Sigmoid colon (tissue), 7 donors: ENCODE data around the gene GAST. TPM values are rescaled to one million over a fixed set of nuclear protein-coding genes. Genes with fewer than 3 reads are reported as not detected.

Experiments
- DNase-seq: peaks from one replicate; pipeline ENCODE4 v3.0.0-alpha.2; 2019
- H3K27ac ChIP-seq, 4 donors: fragments of 200-600 bp; sonication (generic); one replicate each; pipeline ENCODE4 v1.5.1; 2016 to 2019; ENCODE audit warnings: mild to moderate bottlenecking in 1 of 4
- H3K27me3 ChIP-seq, 3 donors: fragments of 200-600 bp; sonication (generic); one replicate each; pipeline ENCODE4 v1.5.1; 2019; ENCODE audit warnings: mild to moderate bottlenecking in 1 of 3
- H3K36me3 ChIP-seq, 4 donors: fragments of 200-600 bp; sonication (generic); one replicate each; pipeline ENCODE4 v1.5.1; 2016 to 2019
- H3K4me1 ChIP-seq, 4 donors: fragments of 200-600 bp; sonication (generic); one replicate each; pipeline ENCODE4 v1.5.1; 2017 to 2019
- H3K4me3 ChIP-seq, 4 donors: fragments of 200-600 bp; sonication (generic); one replicate each; pipeline ENCODE4 v1.5.1; 2017 to 2019; ENCODE audit warnings: mild to moderate bottlenecking in 2 of 4, moderate library complexity in 1 of 4
- H3K9me3 ChIP-seq, 4 donors: fragments of 200-600 bp in 3 of 4; sonication (generic) in 3 of 4; one replicate each; pipeline versions ENCODE4 v1.5.1 to v1.6.1; 2013 to 2019
- CTCF ChIP-seq, 4 experiments: fragments of 450-650 bp in 3 of 4; fragments of 200-600 bp in 1 of 4; IDR thresholded peaks; one replicate each; pipeline ENCODE4 v1.5.1; 2016 to 2019; ENCODE audit warnings: antibody characterized with exemption in 4 of 4, mild to moderate bottlenecking in 3 of 4, moderate library complexity in 2 of 4
- EP300 ChIP-seq, 4 donors: sonication (generic); formaldehyde crosslinking; IDR thresholded peaks; one replicate each; pipeline ENCODE4 v1.6.1; 2017; ENCODE audit warnings: antibody characterized with exemption in 4 of 4
- POLR2A ChIP-seq, 2 donors: fragments of 450-650 bp; IDR thresholded peaks; one replicate each; pipeline ENCODE4 v1.6.1; 2016; ENCODE audit warnings: antibody characterized with exemption in 2 of 2, mild to moderate bottlenecking in 2 of 2, moderate library complexity in 2 of 2
- POLR2AphosphoS5 ChIP-seq, 4 donors: sonication (generic); formaldehyde crosslinking; IDR thresholded peaks; one replicate each; pipeline ENCODE4 v1.6.1; 2017; ENCODE audit warnings: antibody characterized with exemption in 4 of 4
- WGBS, 2 donors: extraction: QIAGEN DNeasy Blood & Tissue Kit; methylation state at CpG; one replicate each; pipeline ENCODE4 v1.1.7; 2013; 5-methylcytosine and 5-hydroxymethylcytosine counted together
- intact Hi-C: fragments of 100-400 bp; cut with DNase I; formaldehyde crosslinking; loops from one replicate; pipeline ENCODE4 v1.15.1; 2023
- polyA plus RNA-seq, 3 donors: library from polyadenylated mRNA; stranded (reverse); fragments of 200-250 nt; gene quantifications; one replicate each; pipeline ENCODE4 v1.2.3, GENCODE V29; 2013
- total RNA-seq, 4 donors: library from RNA; depleted of rRNA; stranded (reverse); fragments of >200 nt; gene quantifications; one replicate each; pipeline ENCODE4 v1.1.0, GENCODE V29; 2016
- donor health status: healthy with polysubstance abuse.
- donor health status: Bipolar disorder and iron deficiency.
- donor health status: healthy.

The GAST gene
- total and polyA plus RNA-seq, 7 donors, result not detected

- intact Hi-C loops, result no loop called here
- Histone ChIP-seq H3K9me3 (no peaks in the 10 kb centered on the region), H3K36me3 (no peaks in the 10 kb centered on the region), H3K27me3 (no peaks in the 10 kb centered on the region), H3K4me3 (no peak overlapping the region), H3K27ac (no peak overlapping the region), H3K4me1 (no peaks in the 10 kb centered on the region)
- TF ChIP-seq EP300 (IDR thresholded peaks at IDR 0.05) (no peak), CTCF (IDR thresholded peaks at IDR 0.05) (no peak), POLR2A (IDR thresholded peaks at IDR 0.05) (no peak), POLR2AphosphoS5 (IDR thresholded peaks at IDR 0.05) (no peak)
- WGBS, 2 donors, result 45 to 60% methylated on average over 15 of the region's 15 CpGs
- DNase-seq, result no peak
Measured at GRCh38 chr17:41717408-41718286, 5.5 kb downstream of the GAST start.

GRCh38 chr17:41718287-41718645 lies 6.1 kb downstream of the GAST start:
- no peak for TF ChIP-seq POLR2AphosphoS5 (IDR thresholded peaks at IDR 0.05)
- TF ChIP-seq CTCF (IDR thresholded peaks at IDR 0.05), result no peak
- TF ChIP-seq EP300 (IDR thresholded peaks at IDR 0.05), result no peak
- no peak for TF ChIP-seq POLR2A (IDR thresholded peaks at IDR 0.05)
- Histone ChIP-seq H3K36me3 (no peaks in the 10 kb centered on the region), H3K4me3 (no peak overlapping the region), H3K27me3 (no peaks in the 10 kb centered on the region), H3K9me3 (no peaks in the 10 kb centered on the region), H3K27ac (no peak overlapping the region), H3K4me1 (no peaks in the 10 kb centered on the region)
- 54 to 68% methylated on average over 5 of the region's 5 CpGs for WGBS, 2 donors
- intact Hi-C loops, result no loop called here
- no peak for DNase-seq

- DNase-seq, result no peak
- Histone ChIP-seq H3K27ac (no peak overlapping the region), H3K4me3 (no peak overlapping the region), H3K4me1 (no peaks in the 10 kb centered on the region), H3K9me3 (no peaks in the 10 kb centered on the region), H3K27me3 (peaks cover 0 to 7% (median 0%) of the 10 kb centered on the region in 3 donors), H3K36me3 (no peaks in the 10 kb centered on the region)
- 86 to 90% methylated on average over 7 of the region's 7 CpGs for WGBS, 2 donors
- no peak for TF ChIP-seq POLR2A (IDR thresholded peaks at IDR 0.05)
- no peak for TF ChIP-seq EP300 (IDR thresholded peaks at IDR 0.05)
- TF ChIP-seq CTCF (IDR thresholded peaks at IDR 0.05), result no peak
- no peak for TF ChIP-seq POLR2AphosphoS5 (IDR thresholded peaks at IDR 0.05)
- intact Hi-C loops, result no loop called here
Measured at GRCh38 chr17:41722231-41722630, 10.1 kb downstream of the GAST start.

GRCh38 chr17:41723801-41724475 lies 11.8 kb downstream of the GAST start:
- TF ChIP-seq CTCF (IDR thresholded peaks at IDR 0.05) (no peak), POLR2A (IDR thresholded peaks at IDR 0.05) (no peak), EP300 (IDR thresholded peaks at IDR 0.05) (no peak), POLR2AphosphoS5 (IDR thresholded peaks at IDR 0.05) (no peak)
- no peaks in the 10 kb centered on the region for H3K36me3 ChIP-seq
- intact Hi-C loops, result no loop called here
- 73 to 75% methylated on average over 12 of the region's 12 CpGs for WGBS, 2 donors
- peaks cover 0 to 7% (median 0%) of the 10 kb centered on the region in 3 donors for H3K27me3 ChIP-seq
- no peak overlapping the region for H3K27ac ChIP-seq
- H3K4me1 ChIP-seq, result no peaks in the 10 kb centered on the region
- H3K4me3 ChIP-seq, result no peak overlapping the region
- H3K9me3 ChIP-seq, result no peaks in the 10 kb centered on the region
- DNase-seq, result no peak
